Liver (tissue), 3 donors: ENCODE data around the gene CACNA1S.

Experiments used
- CTCF ChIP-seq: fragments of 150-350 bp; IDR thresholded peaks from 2 replicates; pipeline ENCODE4 v1.5.1; 2017; ENCODE audit warnings: improper control_type of control experiment, low read depth, low read length; ENCODE audit not compliant: missing input control
- EGR1 ChIP-seq, 2 donors: IDR thresholded peaks; 2 replicates each; pipeline ENCODE4 v1.6.1; 2016 to 2018; ENCODE audit warnings: antibody characterized with exemption in 2 of 2, low read depth in 2 of 2
- FOXA1 ChIP-seq: IDR thresholded peaks from 2 replicates; pipeline ENCODE4 v1.6.1; 2016; ENCODE audit warnings: antibody characterized with exemption
- GABPA ChIP-seq, 2 donors: IDR thresholded peaks in 1 of 2; conservative IDR thresholded peaks in 1 of 2; 2 replicates each; pipeline ENCODE4 v1.6.1; 2016; ENCODE audit warnings: antibody characterized with exemption in 2 of 2, mild to moderate bottlenecking in 1 of 2, moderate library complexity in 1 of 2
- HNF4G ChIP-seq: IDR thresholded peaks from 2 replicates; pipeline ENCODE4 v1.6.1; 2016; ENCODE audit warnings: antibody characterized with exemption
- JUND ChIP-seq, 2 donors: IDR thresholded peaks; 2 replicates each; pipeline ENCODE4 v1.6.1; 2016; ENCODE audit warnings: antibody characterized with exemption in 2 of 2
- MAX ChIP-seq: IDR thresholded peaks from 2 replicates; pipeline ENCODE4 v1.6.1; 2016; ENCODE audit warnings: antibody characterized with exemption
- NR2F2 ChIP-seq: IDR thresholded peaks from 2 replicates; pipeline ENCODE4 v1.6.1; 2016; ENCODE audit warnings: antibody characterized with exemption
- RAD21 ChIP-seq, 2 donors: IDR thresholded peaks; 2 replicates each; pipeline ENCODE4 v1.6.1; 2016; ENCODE audit warnings: antibody characterized with exemption in 2 of 2, mild to moderate bottlenecking in 2 of 2
- RXRA ChIP-seq, 2 donors: IDR thresholded peaks; 2 replicates each; pipeline ENCODE4 v1.6.1; 2017 to 2018; ENCODE audit warnings: antibody characterized with exemption in 2 of 2, mild to moderate bottlenecking in 1 of 2
- SP1 ChIP-seq: IDR thresholded peaks from 2 replicates; pipeline ENCODE4 v1.6.1; 2018; ENCODE audit warnings: antibody characterized with exemption, mild to moderate bottlenecking
- TAF1 ChIP-seq: conservative IDR thresholded peaks from 2 replicates; pipeline ENCODE4 v1.6.1; 2016; ENCODE audit warnings: antibody characterized with exemption, mild to moderate bottlenecking
- YY1 ChIP-seq: IDR thresholded peaks from 2 replicates; pipeline ENCODE4 v1.6.1; 2016; ENCODE audit warnings: antibody characterized with exemption, mild to moderate bottlenecking
- donor health status: healthy.
- donor health status: healthy.

GRCh38 chr1:201110616-201111015, 1.6 kb downstream of the CACNA1S start:
- no peak for TF ChIP-seq CTCF
- TF ChIP-seq SP1 = no peak
- no peak for TF ChIP-seq HNF4G
- TF ChIP-seq MAX = no peak
- TF ChIP-seq JUND (IDR thresholded peaks at IDR 0.05) = no peak
- TF ChIP-seq NR2F2 = no peak
- no peak for TF ChIP-seq FOXA1
- TF ChIP-seq EGR1 (IDR thresholded peaks at IDR 0.05; ENCODE audit: low read depth in 2 of 2) = no peak
- TF ChIP-seq GABPA (IDR thresholded peaks at IDR 0.05 in 1 of 2, conservative IDR thresholded peaks at IDR 0.05 in 1 of 2) = no peak
- TF ChIP-seq YY1 = no peak
- no peak for TF ChIP-seq RAD21 (IDR thresholded peaks at IDR 0.05)
- TF ChIP-seq RXRA (IDR thresholded peaks at IDR 0.05) = no peak
- TF ChIP-seq TAF1 = no peak
